ENCODE data around the gene HAUS2. TPM values are rescaled to one million over a fixed set of nuclear protein-coding genes. Genes with fewer than 3 reads are reported as not detected.

Gene HAUS2
- total and polyA plus RNA-seq, 10 of the 15 experiments (the other 5 are each of a cell fraction or from before 2014, with no cell fraction given): 28.7 to 59.3 (median 40.6) TPM

- TF ChIP-seq PKNOX1 (IDR thresholded peaks at IDR 0.05) (no peak), WRNIP1 (IDR thresholded peaks at IDR 0.05; ENCODE audit: borderline replicate concordance, low read depth, low read length) (no peak), CBX3 (IDR thresholded peaks at IDR 0.05; ENCODE audit: borderline replicate concordance, low read depth) (no peak), IRF4 (IDR thresholded peaks at IDR 0.05; ENCODE audit: low read depth, low read length) (no peak), RFX5 (IDR thresholded peaks at IDR 0.05; ENCODE audit: low read depth, low read length) (no peak), ETV6 (conservative IDR thresholded peaks at IDR 0.05 in 1 of 2, IDR thresholded peaks at IDR 0.05 in 1 of 2; ENCODE audit: borderline replicate concordance in 1 of 2, low read depth in 1 of 2) (no peak), FOS (IDR thresholded peaks at IDR 0.05; ENCODE audit: borderline replicate concordance, extremely low read depth, insufficient read length) (no peak), CHD2 (IDR thresholded peaks at IDR 0.05; ENCODE audit: borderline replicate concordance, low read depth, low read length) (no peak), ZSCAN29 (IDR thresholded peaks at IDR 0.05) (no peak)
- TF ChIP-seq, protein P1, sequence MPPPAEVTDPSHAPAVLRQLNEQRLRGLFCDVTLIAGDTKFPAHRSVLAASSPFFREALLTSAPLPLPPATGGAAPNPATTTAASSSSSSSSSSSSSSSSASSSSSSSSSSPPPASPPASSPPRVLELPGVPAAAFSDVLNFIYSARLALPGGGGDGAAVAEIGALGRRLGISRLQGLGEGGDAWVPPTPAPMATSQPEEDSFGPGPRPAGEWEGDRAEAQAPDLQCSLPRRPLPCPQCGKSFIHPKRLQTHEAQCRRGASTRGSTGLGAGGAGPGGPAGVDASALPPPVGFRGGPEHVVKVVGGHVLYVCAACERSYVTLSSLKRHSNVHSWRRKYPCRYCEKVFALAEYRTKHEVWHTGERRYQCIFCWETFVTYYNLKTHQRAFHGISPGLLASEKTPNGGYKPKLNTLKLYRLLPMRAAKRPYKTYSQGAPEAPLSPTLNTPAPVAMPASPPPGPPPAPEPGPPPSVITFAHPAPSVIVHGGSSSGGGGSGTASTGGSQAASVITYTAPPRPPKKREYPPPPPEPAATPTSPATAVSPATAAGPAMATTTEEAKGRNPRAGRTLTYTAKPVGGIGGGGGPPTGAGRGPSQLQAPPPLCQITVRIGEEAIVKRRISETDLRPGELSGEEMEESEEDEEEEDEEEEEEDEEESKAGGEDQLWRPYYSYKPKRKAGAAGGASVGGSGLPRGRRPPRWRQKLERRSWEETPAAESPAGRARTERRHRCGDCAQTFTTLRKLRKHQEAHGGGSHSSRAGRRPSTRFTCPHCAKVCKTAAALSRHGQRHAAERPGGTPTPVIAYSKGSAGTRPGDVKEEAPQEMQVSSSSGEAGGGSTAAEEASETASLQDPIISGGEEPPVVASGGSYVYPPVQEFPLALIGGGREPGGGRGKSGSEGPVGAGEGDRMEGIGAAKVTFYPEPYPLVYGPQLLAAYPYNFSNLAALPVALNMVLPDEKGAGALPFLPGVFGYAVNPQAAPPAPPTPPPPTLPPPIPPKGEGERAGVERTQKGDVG (CRISPR knock-in tag; IDR thresholded peaks at IDR 0.05): no peak
- Histone ChIP-seq H3K4me2 (ENCODE audit: control insufficient read depth, insufficient read depth) (no peak overlapping the region), H3K4me1 (ENCODE audit: control insufficient read depth, insufficient read depth, low read length) (no peaks in the 10 kb centered on the region), H3K27ac (ENCODE audit: control insufficient read depth, insufficient read depth) (no peak overlapping the region), H3K4me3 (no peak overlapping the region), H3K36me3 (ENCODE audit: control insufficient read depth in 2 of 2, insufficient read depth in 2 of 2, low read length in 1 of 2) (no peaks in the 10 kb centered on the region), H3K27me3 (replicated peaks in 1 of 2; ENCODE audit: control insufficient read depth in 2 of 2, insufficient read depth in 2 of 2, low read length in 1 of 2) (no peaks in the 10 kb centered on the region), H2AFZ (ENCODE audit: control insufficient read depth, low read depth, low read length) (no peak overlapping the region), H3K9ac (ENCODE audit: control insufficient read depth, insufficient read depth, low read length) (no peak overlapping the region), H3K79me2 (ENCODE audit: control insufficient read depth, insufficient read depth, low read length) (no peaks in the 10 kb centered on the region), H4K20me1 (ENCODE audit: control insufficient read depth, insufficient read depth) (no peaks in the 10 kb centered on the region), H3K9me3 (replicated peaks; ENCODE audit: control insufficient read depth, insufficient read depth, low read length) (no peaks in the 10 kb centered on the region)
- POLR2A ChIA-PET: interaction anchor here (0.7 to 1.3 kb wide), 2 partner anchors 18 to 38 kb away, joined by 3 to 4 read pairs; no protein-coding TSS in a partner anchor
- CTCF ChIA-PET: interaction anchor here (0.8 to 1.0 kb wide), 2 partner anchors 13 to 14 kb away, joined by 3 read pairs; no protein-coding TSS in a partner anchor
- ATAC-seq (no peak), DNase-seq (ENCODE audit: low read depth, low spot score) (no peak), FAIRE-seq (no peak)
- in situ Hi-C loops (cut with MboI) (no loop called here), intact Hi-C loops (cut with micrococcal nuclease; ENCODE audit: unreplicated experiment) (no loop called here)
- SMC1A ChIA-PET (ENCODE audit: uncharacterized antibody, unreplicated experiment): interaction anchor here (1.2 to 3.3 kb wide), 2 partner anchors 11 to 30 kb away, joined by 3 to 8 read pairs; no protein-coding TSS in a partner anchor
- no TSS peak for BruUV-seq (replicated peaks)
- RAD21 ChIA-PET (ENCODE audit: unreplicated experiment): no interaction called here
- 84% methylated on average over 5 of the region's 5 CpGs for WGBS (ENCODE audit: insufficient coverage, insufficient replicate concordance, low lambda C conversion rate, missing lambda C conversion rate)
Measured at GRCh38 chr15:42594095-42594494, 45.5 kb downstream of the HAUS2 start.
